Measurements from ENCODE around the gene KIAA2012.

Gene KIAA2012

GRCh38 chr2:202072737-202073401 lies at the start of gene KIAA2012:
TSS of gene KIAA2012 (plus strand) at chr2:202073255. CDS start at chr2:202073628, 373 bp downstream.
- DNase-seq = peak; percentile 32

DNA sequence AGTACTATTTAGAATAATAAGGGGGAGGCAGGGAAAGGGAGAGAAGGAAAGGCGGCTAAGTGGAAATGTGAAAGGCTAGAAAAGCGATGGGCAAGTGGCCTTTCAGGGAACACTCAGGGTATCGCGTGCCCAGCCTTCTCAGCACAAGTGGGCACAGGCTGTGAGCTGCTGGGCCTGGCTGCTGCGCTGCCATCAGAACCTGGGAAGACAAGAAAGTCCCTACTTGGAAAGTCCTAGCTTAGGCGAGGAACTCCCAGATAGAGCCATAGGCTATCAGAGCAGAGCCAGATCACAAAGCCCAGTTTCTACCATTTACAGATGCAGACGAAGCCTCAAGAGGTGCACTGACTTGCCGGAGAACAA lies 49.2 kb upstream of the KIAA2012 start:
- DNase-seq = no peak

- no peak for DNase-seq
Observed at GRCh38 chr2:202024871-202025270, 48.2 kb upstream of the KIAA2012 start.

- no peak for DNase-seq
Observed at GRCh38 chr2:202025816-202026215, 47.2 kb upstream of the KIAA2012 start.

DNA sequence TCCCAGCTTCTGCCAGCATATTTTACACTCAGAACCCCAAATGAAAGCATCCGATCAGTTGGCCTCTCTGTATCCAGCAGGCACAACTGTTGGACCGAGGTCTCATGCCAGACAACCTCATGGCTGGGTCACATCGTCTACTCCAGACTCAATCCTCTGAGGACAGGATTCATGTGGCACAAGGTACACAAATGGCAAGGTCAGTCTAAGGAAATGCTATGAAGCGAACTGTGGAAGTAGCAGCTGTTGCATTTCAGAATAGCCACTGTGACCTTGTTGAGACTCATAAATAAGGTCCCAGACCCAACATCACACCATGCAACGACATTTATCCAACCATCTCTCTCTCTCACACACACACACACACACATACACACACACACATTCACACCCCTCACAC lies 46.5 kb upstream of the KIAA2012 start:
- DNase-seq = no peak

DNA sequence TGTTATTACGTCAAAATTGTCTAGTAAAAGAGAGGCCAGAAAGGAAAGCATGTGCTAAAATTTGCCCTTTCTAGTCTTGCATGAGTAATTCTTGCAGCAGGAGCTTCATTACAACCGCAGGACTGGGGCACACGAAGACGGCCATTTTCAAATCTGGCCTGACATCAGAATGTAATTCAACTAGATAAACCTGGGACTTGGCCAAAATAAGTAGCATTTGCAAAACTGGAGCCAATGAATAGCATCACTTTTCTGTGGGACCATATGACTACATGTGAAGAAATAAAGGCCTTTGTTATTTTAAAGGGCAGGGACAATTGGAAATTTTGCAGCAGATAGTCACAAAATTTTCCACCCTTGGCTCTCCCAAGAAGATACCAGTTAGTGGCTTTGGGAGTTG lies 42.4 kb upstream of the KIAA2012 start:
- no peak for DNase-seq

DNA sequence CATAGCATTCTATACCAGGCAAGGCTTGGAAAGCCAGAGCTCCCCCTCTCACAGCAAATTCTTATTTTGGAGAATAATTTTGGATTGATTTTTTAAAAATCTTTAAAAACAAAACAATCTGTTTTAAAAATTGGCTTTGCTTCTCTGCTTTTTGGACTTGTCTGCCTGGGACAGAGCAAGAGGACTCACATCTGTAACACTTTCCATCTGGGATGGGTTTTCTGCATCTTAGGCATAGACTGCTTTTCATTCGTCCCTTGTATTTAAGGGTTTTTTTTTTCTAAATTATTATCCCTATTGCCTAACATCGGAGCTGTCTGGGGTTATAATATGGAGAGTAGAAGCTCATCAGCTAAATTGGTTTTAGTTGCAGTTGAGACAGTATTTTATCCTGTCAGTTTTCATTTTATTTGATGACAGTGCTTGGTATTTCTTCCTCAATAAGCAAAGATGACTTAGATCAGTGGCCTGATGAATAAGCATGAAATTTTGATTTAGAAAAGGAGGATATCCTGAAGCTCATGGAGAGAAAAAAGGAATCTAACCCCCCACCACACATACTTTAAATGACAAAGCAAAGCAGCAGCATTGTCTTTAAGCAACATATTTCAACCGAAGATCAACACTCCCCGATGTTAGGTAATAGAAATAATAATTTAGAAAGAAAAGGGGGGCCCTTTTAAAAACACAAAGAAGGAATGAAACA lies 41.7 kb upstream of the KIAA2012 start:
- no peak for DNase-seq

DNA sequence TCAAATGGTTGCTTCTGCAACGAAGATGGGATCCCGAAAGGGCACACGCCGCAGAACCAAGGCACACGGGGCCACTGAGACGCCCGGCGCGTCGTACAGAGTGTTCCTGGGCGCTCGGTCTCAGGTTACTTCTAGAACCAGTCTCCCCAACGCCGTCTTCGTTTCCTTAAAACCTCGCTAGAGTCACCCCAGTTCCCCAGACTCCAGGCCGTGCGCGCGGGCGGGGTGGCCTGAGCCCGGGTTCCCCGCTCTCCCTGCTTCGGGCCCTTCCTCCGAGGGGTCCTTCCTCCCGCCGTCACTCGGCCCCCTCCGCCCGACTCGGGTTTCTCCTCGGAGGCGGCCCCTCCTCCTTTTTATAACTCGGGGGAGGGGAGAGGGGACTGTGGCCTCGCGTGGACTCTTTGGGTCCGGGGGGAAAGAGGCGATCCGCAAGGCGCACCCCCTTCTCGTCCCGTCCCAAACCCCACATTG lies 40.2 kb upstream of the KIAA2012 start:
- no peak for DNase-seq

GRCh38 chr2:202033317-202034248 lies 39.5 kb upstream of the KIAA2012 start, which contains the start of gene FZD7:
TSS of gene FZD7 (plus strand) at chr2:202033855. CDS start at chr2:202034648, 793 bp downstream.
- peak; percentile 51 for DNase-seq

GRCh38 chr2:202034249-202035088 lies 38.6 kb upstream of the KIAA2012 start:
- DNase-seq = peak; percentile 56

DNA sequence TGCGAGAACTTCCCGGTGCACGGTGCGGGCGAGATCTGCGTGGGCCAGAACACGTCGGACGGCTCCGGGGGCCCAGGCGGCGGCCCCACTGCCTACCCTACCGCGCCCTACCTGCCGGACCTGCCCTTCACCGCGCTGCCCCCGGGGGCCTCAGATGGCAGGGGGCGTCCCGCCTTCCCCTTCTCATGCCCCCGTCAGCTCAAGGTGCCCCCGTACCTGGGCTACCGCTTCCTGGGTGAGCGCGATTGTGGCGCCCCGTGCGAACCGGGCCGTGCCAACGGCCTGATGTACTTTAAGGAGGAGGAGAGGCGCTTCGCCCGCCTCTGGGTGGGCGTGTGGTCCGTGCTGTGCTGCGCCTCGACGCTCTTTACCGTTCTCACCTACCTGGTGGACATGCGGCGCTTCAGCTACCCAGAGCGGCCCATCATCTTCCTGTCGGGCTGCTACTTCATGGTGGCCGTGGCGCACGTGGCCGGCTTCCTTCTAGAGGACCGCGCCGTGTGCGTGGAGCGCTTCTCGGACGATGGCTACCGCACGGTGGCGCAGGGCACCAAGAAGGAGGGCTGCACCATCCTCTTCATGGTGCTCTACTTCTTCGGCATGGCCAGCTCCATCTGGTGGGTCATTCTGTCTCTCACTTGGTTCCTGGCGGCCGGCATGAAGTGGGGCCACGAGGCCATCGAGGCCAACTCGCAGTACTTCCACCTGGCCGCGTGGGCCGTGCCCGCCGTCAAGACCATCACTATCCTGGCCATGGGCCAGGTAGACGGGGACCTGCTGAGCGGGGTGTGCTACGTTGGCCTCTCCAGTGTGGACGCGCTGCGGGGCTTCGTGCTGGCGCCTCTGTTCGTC lies 37.7 kb upstream of the KIAA2012 start:
- DNase-seq = no peak

DNA sequence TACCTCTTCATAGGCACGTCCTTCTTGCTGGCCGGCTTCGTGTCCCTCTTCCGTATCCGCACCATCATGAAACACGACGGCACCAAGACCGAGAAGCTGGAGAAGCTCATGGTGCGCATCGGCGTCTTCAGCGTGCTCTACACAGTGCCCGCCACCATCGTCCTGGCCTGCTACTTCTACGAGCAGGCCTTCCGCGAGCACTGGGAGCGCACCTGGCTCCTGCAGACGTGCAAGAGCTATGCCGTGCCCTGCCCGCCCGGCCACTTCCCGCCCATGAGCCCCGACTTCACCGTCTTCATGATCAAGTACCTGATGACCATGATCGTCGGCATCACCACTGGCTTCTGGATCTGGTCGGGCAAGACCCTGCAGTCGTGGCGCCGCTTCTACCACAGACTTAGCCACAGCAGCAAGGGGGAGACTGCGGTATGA lies 37.1 kb upstream of the KIAA2012 start:
- no peak for DNase-seq

GRCh38 chr2:202036601-202037037 lies 36.4 kb upstream of the KIAA2012 start:
- DNase-seq = no peak

DNA sequence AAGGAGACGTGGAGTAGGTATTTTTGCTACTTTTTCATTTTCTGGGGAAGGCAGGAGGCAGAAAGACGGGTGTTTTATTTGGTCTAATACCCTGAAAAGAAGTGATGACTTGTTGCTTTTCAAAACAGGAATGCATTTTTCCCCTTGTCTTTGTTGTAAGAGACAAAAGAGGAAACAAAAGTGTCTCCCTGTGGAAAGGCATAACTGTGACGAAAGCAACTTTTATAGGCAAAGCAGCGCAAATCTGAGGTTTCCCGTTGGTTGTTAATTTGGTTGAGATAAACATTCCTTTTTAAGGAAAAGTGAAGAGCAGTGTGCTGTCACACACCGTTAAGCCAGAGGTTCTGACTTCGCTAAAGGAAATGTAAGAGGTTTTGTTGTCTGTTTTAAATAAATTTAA lies 36.0 kb upstream of the KIAA2012 start:
- no peak for DNase-seq

GRCh38 chr2:202038471-202039277 lies 34.4 kb upstream of the KIAA2012 start:
- no peak for DNase-seq

- DNase-seq = no peak
Observed at GRCh38 chr2:202039278-202040078, 33.6 kb upstream of the KIAA2012 start.

DNA sequence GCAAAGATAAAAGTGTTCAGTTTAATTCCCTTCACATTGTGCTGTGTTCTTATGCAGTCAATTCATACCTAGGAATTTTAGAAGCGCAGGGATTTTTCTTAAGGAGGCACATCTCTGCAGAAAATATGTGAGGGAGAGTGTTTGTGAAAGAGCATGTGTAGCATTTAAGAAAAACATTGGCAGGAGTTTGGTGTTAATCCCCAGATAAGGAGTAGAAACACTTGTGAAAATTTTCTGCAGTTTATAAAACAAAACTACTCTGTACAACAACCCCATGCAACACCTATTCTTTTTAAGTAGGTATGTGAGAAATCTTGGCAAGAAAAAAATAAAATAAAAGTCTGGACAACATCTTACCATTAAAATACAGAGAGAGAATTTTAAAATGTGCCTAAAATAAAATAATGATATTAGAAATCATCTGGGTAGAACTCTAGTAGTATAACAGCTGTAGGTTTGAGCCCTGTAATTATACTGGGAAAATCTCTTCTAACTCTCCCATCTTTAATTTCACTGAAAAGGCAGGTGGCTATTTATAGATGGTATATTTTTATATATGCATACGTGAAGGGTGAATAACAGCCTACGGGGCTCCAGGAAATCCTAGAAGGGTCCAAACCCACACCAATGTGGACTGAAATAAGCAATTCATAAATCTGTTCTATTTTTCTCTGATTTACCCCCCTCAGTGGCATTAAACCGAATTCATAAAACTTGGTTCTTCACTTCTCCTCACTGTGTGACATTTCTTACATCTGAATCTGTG lies 32.8 kb upstream of the KIAA2012 start:
- DNase-seq = no peak

- no peak for DNase-seq
Observed at GRCh38 chr2:202042444-202042843, 30.6 kb upstream of the KIAA2012 start.

GRCh38 chr2:202043475-202043874 lies 29.6 kb upstream of the KIAA2012 start:
- DNase-seq = no peak
